Endodermal cell (in vitro differentiated cells): ENCODE results near the gene ATP2B1. TPM values are rescaled to one million over a fixed set of nuclear protein-coding genes. Genes with fewer than 3 reads are reported as not detected.

Source experiments
- DNase-seq: peaks from one replicate; pipeline ENCODE4 v3.0.0-alpha.2; 2017
- H3K27ac ChIP-seq: 2 replicates; pipeline ENCODE4 v1.5.1; 2013; ENCODE audit warnings: mild to moderate bottlenecking, low read depth, low read length, moderate library complexity
- H3K27me3 ChIP-seq: 2 replicates; pipeline ENCODE4 v1.6.1; 2013; ENCODE audit warnings: mild to moderate bottlenecking, low read length, moderate library complexity; ENCODE audit not compliant: insufficient read depth, control insufficient read depth, poor library complexity, severe bottlenecking
- H3K36me3 ChIP-seq: 2 replicates; pipeline ENCODE4 v1.7.0; 2013; ENCODE audit warnings: mild to moderate bottlenecking, low read length, moderate library complexity; ENCODE audit not compliant: control insufficient read depth, insufficient read depth
- H3K4me1 ChIP-seq: one replicate; pipeline ENCODE4 v1.7.0; 2013; ENCODE audit warnings: low read length; ENCODE audit not compliant: control insufficient read depth, insufficient read depth
- H3K4me3 ChIP-seq: 2 replicates; pipeline ENCODE4 v1.5.1; 2013; ENCODE audit warnings: mild to moderate bottlenecking, low read length, moderate library complexity
- H3K9ac ChIP-seq: 2 replicates; pipeline ENCODE4 v1.6.1; 2013; ENCODE audit warnings: mild to moderate bottlenecking, low read length, moderate library complexity; ENCODE audit not compliant: poor library complexity, severe bottlenecking; ENCODE audit errors: extremely low read depth
- H3K9me3 ChIP-seq: 2 replicates; pipeline ENCODE4 v1.6.1; 2013; ENCODE audit warnings: mild to moderate bottlenecking, low read length, moderate library complexity; ENCODE audit not compliant: control insufficient read depth
- H3K27ac Mint-ChIP-seq: 2 replicates; pipeline ENCODE4 v1.8.0; 2020; ENCODE audit warnings: mixed read lengths
- H3K27me3 Mint-ChIP-seq: 2 replicates; pipeline ENCODE4 v1.8.0; 2021; ENCODE audit warnings: mild to moderate bottlenecking, mixed read lengths; ENCODE audit not compliant: insufficient read depth
- H3K36me3 Mint-ChIP-seq: 2 replicates; pipeline ENCODE4 v1.8.0; 2020; ENCODE audit warnings: low read depth, mixed read lengths
- H3K4me1 Mint-ChIP-seq: 2 replicates; pipeline ENCODE4 v1.8.0; 2020; ENCODE audit warnings: mixed read lengths
- H3K4me3 Mint-ChIP-seq: 2 replicates; pipeline ENCODE4 v1.8.0; 2020; ENCODE audit warnings: mild to moderate bottlenecking, moderate library complexity, mixed read lengths
- H3K9me3 Mint-ChIP-seq: 2 replicates; pipeline ENCODE4 v1.8.0; 2020; ENCODE audit warnings: mild to moderate bottlenecking, mixed read lengths
- CTCF ChIP-seq: fragments of 200-600 bp; sonication (generic); conservative IDR thresholded peaks from 2 replicates; pipeline ENCODE4 v1.5.0; 2021; ENCODE audit warnings: antibody characterized with exemption, mild to moderate bottlenecking
- WGBS, 2 experiments: methylation state at CpG; one replicate each; pipeline versions ENCODE4 v1.1.5 to v1.1.7; 2013; ENCODE audit warnings: missing lambda C conversion rate in 2 of 2, mixed read lengths in 1 of 2; ENCODE audit not compliant: insufficient coverage in 1 of 2, insufficient read length in 1 of 2; 5-methylcytosine and 5-hydroxymethylcytosine counted together
- total RNA-seq, 2 donors: library from RNA; stranded (reverse); fragmentation: NEBNext Ultra II Directional in 1 of 2; extraction: Animal tissue kit (Norgen Biotek cat#: 25700) in 1 of 2; gene quantifications; 2 replicates in 1 of 2; 3 replicates in 1 of 2; pipeline ENCODE4 v1.2.1, GENCODE V29; 2021

ATP2B1 gene
- total RNA-seq, 2 donors from 2014 or later: 66.7 to 81.9 TPM

- WGBS, 2 experiments: 83 to 86% methylated on average over 2 to 5 of the region's 5 CpGs
- H3K9me3 Mint-ChIP-seq: no peaks in the 10 kb centered on the region
Measured at GRCh38 chr12:89539426-89540223, 169.0 kb downstream of the ATP2B1 start.

GRCh38 chr12:89538897-89539296, 169.7 kb downstream of the ATP2B1 start:
- no peaks in the 10 kb centered on the region for H3K27me3 ChIP-seq
- H3K36me3 ChIP-seq: no peaks in the 10 kb centered on the region
- no peaks in the 10 kb centered on the region for H3K27me3 Mint-ChIP-seq
- peaks cover 43% of the 10 kb centered on the region for H3K4me1 Mint-ChIP-seq
- TF ChIP-seq CTCF: no peak
- H3K4me3 Mint-ChIP-seq: no peak overlapping the region
- H3K9ac ChIP-seq: no peak overlapping the region
- H3K4me3 ChIP-seq: no peak overlapping the region
- H3K9me3 Mint-ChIP-seq: no peaks in the 10 kb centered on the region
- H3K36me3 Mint-ChIP-seq: no peaks in the 10 kb centered on the region
- peaks cover 25% of the 10 kb centered on the region for H3K4me1 ChIP-seq
- no peak for DNase-seq
- WGBS, 2 experiments: 98 to 100% methylated on average over 1 to 4 of the region's 4 CpGs
- no peak overlapping the region for H3K27ac Mint-ChIP-seq
- no peak overlapping the region for H3K27ac ChIP-seq
- H3K9me3 ChIP-seq: no peaks in the 10 kb centered on the region

More at GRCh38 chr12:89539426-89540223, 169.0 kb downstream of the ATP2B1 start:
- no peak overlapping the region for H3K4me3 Mint-ChIP-seq
- no peaks in the 10 kb centered on the region for H3K27me3 Mint-ChIP-seq
- DNase-seq: no peak
- H3K4me1 Mint-ChIP-seq: peaks cover 49% of the 10 kb centered on the region
- H3K4me3 ChIP-seq: no peak overlapping the region
- no peak overlapping the region for H3K27ac ChIP-seq
- H3K4me1 ChIP-seq: peaks cover 25% of the 10 kb centered on the region
- TF ChIP-seq CTCF: no peak
- no peak overlapping the region for H3K9ac ChIP-seq
- no peaks in the 10 kb centered on the region for H3K27me3 ChIP-seq
- no peaks in the 10 kb centered on the region for H3K36me3 ChIP-seq
- H3K27ac Mint-ChIP-seq: no peak overlapping the region
- H3K9me3 ChIP-seq: no peaks in the 10 kb centered on the region
- H3K36me3 Mint-ChIP-seq: no peaks in the 10 kb centered on the region

Other genes starting within 250 kb of the ATP2B1 start
- gene GALNT4, start 184.0 kb downstream of the ATP2B1 start, total RNA-seq: 1 to 10 TPM; 7.2 to 9.0 TPM
- gene POC1B, start 182.8 kb downstream of the ATP2B1 start, total RNA-seq: 10 to 100 TPM; 22.3 to 36.1 TPM